Activated effector memory CD4-positive, alpha-beta T cell treated with anti-CD3 and anti-CD28 coated beads, Interleukin-2, amount 50 U/mL, for 16 hours (primary cell): ENCODE data around the gene SYNE1.
"Not testable (repeated sequence)": the region's sequence is repeated elsewhere in the genome, so short reads cannot be mapped to it uniquely, and the experiment has no call there.

Experiments used
- DNase-seq: peaks from one replicate; pipeline ENCODE4 v3.0.0-alpha.2; 2020

Gene SYNE1

DNA sequence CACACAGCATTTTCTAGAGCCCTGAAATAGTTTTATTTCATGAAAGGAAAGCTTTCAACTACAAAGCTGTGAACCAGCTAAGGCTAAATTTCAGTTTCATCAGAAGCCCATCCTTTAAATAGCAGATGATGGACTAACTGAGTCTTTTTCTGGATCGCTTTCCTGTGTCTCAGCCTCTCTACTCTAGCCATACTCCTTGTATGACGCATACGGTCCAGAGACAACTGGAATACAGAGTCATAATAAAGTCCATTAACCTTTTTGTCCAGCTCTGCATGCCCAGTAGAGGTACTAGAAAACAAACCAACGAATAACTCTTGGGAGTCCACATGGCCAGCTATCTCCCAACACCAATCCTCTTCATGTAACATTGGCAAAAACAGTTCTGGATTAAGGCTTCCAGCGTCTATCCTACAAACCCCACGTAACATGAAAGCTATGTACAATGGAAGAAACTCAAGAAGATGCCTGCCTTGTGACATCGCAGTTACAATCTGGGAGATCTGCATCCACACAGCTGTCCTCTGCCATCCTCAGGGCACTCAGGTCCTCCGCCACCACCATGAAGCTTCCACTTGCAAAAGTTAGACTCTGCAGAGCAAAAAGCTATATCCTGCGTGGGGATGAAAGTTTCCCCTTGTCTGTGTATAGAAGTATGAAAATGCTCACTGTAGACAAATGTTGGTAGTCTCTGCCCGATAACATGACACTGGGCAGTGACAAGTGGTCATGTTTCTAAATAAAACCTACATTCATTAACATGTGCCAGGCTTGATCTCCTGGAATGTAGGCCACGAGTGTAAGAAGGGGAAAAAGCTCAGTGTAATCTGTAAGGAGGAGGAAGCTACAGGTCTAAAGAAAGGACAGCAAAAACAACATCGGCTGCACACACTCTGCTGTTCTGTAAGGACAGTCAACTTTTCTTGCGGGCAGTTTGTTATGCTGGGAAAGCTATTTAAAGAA, 469.2 kb downstream of the SYNE1 start:
- no peak for DNase-seq

DNA sequence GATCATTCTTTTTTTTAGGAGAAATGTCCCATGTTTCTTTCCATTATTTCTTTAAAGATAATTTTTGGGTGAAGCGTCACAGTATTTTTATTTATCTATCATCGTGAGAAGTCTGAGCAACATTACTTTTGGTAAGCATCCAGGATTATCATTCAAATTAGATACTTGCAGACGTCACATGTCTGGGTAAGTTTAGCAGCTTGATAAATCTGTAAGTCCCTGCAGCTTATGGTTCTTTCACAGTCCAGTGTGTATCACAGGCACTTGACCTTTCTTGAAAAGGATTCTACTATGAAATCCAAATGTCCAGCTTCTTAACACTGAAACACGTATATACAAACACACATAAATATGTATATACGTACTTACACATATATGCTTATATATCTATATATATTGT, 470.3 kb downstream of the SYNE1 start:
- DNase-seq = no peak

DNA sequence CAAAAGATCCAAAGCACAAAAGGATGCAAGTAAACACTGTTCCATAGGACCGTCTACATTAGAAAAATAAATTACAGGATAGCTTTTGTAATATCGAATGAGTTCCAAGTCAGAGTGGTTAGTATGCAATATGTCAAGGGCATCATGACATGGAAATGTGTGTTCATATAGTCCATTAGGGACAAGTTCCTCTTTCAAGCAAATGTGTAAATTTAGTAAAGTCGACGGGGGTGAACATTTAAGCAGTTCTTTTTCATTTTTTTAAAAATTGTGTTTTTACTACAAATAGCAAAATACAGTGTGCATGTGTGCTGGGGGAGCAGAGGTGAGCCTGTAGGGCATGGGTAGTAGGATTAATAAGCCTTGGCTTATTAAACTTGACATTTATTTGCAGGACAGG, 470.7 kb downstream of the SYNE1 start:
- no peak for DNase-seq

DNA sequence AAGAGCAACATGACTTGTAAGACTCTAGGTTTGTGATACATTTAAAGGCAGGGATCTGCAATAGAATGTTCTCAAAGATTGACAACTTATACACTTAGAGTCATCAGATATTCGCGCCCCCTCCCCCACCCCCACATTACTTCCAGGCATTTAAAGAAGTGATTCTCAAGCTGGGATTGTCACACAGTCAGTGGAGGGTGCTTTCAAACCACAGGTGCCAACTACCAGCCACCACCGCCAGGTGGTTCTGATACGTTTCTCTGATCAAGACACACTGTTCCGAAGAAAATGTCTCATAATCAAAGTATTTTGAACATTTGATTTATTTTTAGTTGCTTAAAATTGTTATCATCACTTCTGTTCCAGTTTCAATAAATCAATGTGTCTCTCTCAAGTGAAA, 472.2 kb downstream of the SYNE1 start:
- no peak for DNase-seq

DNA sequence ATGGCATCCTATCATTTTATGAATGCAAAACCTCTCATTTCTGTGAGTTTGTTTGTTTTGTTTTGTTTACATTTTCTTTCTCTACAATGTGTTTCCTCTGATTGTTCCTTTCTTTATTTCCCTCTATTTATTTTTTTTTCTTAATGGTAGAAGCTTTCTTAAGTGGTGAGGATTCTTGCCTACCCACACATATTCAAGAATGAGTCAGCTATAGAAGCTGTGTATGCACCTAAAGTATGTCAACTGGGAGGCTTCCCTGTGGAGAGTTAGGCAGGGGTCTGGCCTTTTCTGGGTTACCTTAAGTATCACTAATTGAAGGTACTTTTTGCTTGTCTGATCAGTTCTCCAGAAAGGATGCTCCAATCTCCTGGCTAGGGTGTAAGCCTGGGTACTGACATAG, 475.7 kb downstream of the SYNE1 start:
- no peak for DNase-seq

DNA sequence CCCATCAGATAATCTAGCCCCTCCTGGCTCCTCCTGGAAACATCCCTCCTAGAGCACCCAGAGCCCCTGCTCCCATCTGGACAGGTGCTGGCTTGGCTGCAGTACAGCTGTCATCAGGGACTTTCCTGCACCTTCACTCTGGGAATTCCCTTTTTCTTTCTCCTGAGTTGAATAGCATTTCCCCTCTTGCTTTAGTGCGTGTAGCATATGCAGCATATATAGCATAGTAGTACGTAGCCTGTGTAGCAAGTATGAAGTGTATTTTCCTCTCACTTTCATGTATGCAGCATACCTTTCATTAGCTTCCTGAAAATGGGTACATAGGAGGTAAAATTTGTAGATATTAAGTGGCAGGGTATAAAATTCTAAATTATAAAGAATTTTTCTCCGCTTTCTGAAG, 476.8 kb downstream of the SYNE1 start:
- DNase-seq = no peak

DNA sequence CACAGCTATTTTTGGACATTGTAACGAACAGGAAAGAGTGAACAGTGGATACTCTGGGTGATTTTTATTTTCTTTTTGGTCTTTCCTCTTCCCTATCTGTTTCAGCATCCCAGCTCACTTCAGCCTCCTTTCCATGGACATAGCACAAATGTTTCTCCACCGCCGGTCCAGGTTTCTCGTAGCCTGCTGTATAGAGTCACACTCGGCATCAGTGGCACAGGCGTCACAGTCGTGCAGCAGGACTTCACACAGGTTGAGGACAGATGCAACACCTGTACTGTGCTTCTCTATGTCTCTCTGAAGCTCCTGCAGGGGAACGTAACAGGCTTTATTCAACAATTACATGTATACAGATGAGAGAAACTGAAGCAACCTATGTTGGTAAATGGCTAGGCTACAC, 481.4 kb downstream of the SYNE1 start:
- DNase-seq = no peak

DNA sequence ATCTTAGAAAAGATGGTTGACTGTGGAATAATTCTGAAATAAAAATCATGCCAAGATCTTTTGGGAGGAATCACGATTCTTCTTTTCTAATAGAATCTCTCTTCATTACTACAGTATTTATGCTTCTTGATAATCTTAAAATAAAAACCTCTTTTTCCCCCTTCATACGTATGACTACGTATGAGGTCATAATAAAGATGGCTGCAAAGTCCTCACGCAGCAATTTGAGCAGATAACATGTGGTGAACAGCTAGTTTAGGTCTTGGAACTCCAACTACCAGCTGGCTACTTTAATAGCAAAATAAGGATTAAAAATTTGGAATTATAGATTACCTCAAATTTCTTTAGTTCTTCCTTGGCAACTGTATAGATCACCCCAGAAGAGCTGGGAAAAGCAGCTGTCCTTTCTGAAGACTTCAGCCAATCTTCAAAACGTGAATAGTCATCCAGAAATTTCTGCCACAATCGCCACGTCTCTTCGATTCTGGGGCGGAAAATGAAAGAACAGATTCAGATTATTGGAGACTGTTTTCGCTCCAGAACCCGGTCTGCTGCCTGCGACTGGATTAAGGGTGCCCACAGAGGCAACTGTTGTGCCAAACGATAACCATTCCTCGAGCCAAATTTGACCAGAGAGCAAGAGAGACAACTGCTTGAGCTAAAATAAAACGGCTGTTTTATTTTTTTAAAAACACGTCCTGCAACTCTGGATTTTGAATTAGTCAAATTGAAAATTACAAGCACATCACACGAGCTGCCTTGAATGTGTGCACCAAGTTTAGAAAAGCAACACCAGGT, 482.4 kb downstream of the SYNE1 start:
- DNase-seq = no peak

DNA sequence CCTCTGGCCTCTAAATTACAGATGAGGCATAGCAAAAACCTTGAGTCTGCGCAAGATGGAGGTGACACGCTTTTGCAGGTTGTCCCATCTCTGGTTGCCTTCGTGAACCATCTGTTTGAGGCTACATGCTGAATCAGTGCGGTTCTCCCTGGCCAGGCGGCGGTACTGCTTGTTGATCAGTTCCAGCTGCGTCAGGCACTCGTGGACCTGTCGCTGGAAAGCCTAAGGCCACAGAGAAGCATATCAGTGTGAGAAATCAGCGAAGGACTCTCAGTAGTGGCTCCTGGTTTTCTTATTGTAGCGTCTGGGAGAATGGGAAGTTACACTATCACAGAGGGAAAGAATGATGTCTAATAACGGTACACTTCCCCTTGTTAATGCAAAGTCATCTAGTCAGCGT, 485.2 kb downstream of the SYNE1 start:
- DNase-seq = no peak

DNA sequence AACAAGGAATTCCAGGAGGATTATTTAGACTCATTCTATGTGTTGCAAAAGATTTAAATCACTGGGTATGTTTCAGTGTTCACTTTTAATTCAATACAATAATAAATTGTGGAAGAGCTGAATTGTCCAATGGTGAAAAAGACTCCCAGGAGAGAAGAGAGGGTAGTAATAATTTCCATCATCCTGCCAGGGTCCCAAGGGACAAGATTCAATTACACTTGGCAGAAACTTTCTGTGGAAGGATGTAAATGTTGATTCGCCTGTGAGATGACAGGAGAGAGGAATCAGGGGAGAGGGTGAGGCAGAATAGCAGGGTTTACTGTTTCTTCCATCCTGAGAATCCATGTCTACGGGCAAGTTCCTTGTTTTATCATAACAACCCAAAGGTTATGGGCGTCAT, 487.0 kb downstream of the SYNE1 start:
- no peak for DNase-seq

DNA sequence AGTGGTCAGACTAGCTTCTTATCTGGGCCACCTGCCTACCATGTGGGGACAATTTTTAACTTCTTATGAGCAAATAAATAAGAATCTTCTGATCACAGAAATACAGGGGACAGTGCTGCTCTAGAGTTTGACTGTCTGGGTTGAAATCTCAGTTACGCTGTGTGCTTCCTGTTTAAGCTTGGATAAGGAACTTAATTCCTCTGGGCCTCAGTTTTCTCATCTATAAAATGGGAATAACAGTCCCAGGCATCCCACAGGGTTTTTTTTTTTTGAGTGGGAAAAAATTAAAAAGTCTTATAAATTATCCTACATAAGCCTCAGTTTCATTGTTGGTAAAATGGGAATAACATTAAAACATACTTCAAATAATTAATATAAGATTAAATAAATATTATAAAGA, 488.8 kb downstream of the SYNE1 start:
- no peak for DNase-seq

DNA sequence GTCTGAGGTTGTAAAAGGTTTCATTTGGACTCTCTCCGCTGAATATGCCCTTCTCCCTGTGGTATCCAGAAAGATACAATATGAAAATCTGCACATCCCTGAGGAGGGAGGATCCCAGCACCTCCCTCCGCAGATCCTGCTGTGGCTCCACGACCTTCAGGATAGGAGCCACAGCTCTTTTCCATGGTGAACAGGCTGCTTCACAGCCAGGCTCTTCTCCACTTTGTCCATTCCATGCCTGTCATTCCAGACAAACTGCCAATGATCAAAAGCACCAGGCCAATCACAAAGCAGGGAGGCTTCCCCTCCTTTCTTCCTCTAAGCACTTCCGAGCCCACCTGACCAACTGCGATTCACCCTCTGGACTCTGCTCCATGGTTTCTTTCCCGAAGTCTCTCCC, 489.9 kb downstream of the SYNE1 start:
- DNase-seq = no peak

DNA sequence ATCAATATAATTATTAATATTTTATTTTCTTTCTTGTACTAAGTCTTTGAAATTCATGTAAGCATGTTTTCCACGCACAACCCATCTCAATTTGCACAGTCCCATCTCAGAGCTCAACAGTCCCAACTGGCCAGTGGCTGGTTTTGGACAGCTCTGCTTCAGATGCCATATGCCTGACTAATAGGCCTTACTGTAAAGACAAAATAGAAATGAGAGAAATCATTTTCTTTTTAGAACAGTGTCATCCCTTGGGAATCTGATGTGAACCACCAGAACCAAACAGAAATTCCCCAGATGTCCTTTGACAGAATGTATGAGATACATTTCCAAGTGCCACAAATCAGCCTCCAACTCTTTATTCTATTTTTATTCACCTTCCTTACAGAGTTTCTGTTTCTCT, 490.8 kb downstream of the SYNE1 start:
- DNase-seq = no peak

DNA sequence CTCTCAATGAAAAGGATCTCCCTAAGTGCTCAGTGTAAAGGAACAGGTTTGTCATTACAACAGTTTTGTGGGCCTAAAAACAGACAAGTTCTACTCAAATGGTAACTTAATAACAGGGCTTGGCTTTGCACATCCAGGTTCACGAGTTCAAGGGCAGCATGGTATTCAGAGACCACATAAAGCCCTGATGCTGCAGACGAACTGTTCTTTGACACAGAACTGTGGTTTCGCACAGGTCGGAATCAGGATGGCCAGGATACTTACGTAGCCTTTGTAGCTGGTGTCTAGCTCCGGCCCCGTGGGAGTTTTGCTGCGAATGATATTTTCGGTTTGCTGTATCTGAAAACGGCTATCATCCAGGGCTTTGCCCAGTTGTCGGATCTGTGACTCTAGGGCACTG, 493.8 kb downstream of the SYNE1 start:
- no peak for DNase-seq

DNA sequence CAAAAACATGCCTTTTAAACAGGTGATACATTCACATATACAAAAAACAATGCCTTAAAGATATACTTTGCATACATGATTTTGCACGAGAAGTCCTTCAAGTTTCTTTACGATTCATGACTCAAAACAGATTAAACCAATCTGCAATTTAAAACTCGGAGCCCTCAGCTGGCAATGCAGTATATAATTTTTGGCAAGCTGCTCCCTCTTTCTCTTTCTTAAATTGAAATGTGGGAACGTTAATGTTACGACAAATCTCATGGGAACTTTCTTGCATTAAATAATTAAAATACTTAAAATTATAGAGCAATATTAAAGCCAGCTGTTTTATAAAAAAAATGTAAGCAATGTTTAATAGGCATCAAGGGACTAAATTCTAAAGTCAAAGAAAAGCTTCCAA, 495.1 kb downstream of the SYNE1 start:
- no peak for DNase-seq

DNA sequence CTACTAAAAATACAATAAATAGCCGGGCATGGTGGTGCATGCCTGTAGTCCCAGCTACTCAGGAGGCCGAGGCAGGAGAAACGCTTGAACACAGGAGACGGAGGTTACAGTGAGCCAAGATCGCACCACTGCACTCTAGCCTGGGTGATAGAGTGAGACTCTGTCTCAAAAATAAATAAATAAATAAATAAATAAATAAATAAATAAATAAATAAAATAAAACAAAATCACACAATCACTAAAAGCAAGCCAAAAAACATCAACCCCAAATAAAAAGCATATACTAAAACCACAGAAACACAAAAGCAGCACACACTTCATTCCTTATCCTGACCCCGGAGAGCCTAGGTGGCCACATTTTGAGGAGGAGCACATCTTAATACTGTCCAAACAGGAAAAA, 498.8 kb downstream of the SYNE1 start:
- not testable (repeated sequence) for DNase-seq

DNA sequence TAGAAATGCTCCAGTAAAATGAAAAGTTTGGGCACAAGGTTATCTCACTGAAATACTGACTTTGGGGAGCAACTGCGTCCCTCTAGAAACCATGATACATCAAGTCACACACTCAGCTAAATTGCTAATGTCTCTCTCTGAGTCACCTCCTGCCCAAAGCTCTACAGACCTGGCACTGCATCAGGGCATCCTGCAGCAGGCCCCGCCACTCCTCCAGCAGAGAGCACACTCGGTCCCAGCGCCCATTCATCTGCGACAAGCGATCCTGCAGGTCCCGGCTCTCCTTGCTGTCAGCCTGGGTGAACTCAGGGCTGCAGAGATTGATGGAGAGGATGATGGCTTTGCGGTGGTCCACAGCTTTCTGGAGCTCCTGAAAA, 500.7 kb downstream of the SYNE1 start:
- no peak for DNase-seq

DNA sequence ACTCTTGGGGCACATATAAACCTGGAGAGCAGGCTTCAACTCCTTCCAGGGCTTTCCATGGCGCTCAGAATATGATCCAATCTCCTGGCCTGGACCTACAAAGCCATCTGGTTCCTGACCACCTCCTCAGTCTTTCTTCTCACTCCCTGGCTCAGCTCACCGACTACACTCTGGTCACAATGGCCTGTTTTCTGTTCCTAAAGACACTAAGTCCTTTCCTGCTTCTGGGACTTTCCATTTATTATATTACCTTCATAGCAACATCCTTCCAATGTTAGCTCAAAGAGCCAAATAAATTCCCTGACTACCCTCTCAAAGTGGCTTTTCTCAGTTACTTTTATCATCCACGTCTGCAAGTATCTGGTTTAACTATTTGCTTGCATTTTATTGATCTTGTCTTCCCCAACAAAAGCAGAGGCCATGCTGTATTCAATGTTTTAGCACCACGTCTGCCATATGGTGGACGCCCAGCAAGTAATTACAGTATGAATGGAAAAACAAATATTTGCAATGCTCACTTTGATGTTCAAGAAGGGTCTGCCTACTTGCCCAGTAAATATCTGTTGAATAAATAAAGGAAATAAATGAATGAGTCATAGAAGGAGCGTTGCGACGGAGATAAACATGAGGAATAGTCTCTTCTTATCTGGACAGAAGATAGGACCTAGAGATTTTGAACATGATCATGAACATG, 501.3 kb downstream of the SYNE1 start:
- DNase-seq = no peak

DNA sequence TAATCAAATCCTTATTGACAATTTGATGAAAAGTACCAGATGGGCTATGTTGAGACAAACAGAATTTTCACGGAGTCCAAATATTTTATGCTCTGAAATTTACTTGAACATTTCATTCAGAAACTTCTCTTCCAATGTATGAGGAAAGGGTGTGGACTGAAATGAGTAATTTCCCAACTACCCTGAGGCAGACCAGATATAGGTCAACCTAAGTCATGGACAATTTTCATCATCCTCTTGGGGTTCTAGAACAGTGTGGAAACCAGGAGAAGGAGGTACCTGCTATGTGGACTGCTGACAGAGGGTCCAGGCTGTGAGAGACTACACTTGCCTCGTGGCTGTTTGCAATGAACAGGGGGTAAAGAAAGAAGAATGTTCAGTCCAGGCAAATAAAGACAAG, 506.7 kb downstream of the SYNE1 start:
- DNase-seq = no peak

DNA sequence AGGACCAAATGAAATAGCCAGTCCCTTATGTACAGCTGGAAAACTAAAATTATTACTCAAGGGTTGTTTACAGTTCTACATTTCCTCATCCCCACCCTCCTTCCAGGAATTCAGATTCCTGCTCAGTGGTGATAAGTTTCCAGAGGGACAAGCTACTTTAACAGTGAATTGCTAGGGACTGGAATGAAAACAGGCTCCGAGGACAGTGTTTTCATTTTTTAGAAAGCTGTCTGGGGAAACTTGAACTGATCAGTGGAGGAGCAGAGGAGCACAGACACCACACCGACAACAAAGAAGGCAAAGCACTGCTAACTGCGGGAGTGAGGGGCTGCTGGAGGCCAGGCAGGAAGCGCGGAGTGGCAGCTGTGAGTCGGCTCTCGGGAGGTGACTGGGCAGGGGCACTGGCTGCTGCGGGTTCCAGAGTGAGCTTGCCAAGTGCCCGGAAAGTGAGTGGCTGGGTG, 507.4 kb downstream of the SYNE1 start:
- no peak for DNase-seq

DNA sequence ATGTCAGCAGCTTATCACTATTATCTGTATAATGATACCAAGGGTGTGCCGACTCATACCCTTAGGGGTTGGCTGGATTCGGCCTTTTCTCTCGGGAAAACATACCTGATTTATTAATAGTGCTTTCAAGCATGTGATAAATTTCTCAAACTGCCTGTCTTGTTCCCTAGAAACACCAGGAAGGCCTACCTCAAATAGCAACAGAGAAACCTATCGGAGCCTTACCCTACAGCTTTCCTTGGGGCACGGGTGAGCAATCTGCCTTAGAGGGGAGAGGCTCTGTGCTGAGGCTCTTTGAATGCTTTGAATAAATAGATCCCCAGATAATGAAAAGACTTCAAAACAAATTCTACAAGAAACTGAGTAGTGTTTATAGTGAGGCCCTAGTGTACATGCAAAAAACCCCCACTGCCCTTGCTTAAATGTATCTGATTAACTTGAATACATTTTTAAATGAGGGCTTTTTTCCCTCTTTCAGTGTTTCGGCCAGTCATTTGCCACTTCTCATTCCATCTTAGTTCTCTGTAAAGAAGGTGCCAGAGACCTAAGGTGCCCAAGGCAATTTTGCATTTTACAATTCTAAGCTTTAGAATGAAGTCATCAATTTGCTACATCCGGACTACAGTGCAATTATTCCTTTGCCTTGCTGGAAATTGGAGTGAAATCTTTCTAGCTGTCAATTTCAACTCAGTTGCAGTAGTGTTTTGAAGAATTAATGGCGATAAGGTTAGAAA, 509.6 kb downstream of the SYNE1 start:
- DNase-seq = no peak

DNA sequence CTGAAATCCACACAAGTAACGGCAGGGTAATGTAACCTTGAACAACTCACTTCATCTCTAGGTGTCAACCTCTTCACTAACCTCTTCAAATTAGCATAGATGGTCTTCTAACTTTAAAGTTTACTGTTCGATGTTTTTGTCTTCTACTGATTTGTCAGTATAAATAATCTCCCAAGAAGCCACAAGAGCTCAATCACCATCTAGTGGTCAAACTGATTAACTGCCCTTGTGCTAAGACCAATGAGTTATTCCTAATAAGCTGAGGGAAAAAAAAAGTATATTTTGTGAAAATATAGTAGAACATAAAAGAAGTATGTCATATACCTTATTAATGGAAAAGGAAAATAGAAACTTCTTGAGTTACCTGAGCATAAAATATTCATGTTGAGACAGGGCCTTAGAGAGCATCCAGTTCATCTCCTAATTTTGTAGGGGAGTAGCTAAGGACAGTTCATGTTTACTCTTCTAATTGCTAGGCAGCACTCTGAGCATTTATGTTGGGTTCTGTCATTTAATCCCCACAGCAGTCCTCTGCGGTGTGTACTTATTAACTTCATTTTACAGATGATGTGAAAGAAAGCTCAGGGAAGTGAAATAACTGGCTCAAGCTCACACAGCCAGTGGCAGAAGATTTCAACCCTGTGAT, 512.6 kb downstream of the SYNE1 start:
- DNase-seq = no peak
